Pancreas (tissue), 10 donors: ENCODE data around the gene ZBTB25. TPM values are rescaled to one million over a fixed set of nuclear protein-coding genes. Genes with fewer than 3 reads are reported as not detected.

Experiments used
- ATAC-seq, 4 donors: fragments of 200-7000 bp; cut with Tn5 transposase; one replicate each; pipeline versions ENCODE4 v1.8.0 to v1.9.1; 2020; ENCODE audit warnings: mild to moderate bottlenecking in 4 of 4, moderate library complexity in 4 of 4
- DNase-seq, 6 donors: peaks; one replicate each; pipeline ENCODE4 v3.0.0-alpha.2; 2020
- FAIRE-seq: peaks from 2 replicates; lab custom pipeline; 2012; peaks lifted over from hg19 to GRCh38; lab: Jason Lieb, UNC
- H3K27ac ChIP-seq, 4 donors: fragments of 200-600 bp; sonication (generic); 1 replicate in 3 of 4; 2 replicates in 1 of 4; pipeline versions ENCODE4 v1.5.0 to v1.8.0; 2020
- H3K27me3 ChIP-seq, 4 donors: fragments of 200-600 bp; one replicate each; pipeline ENCODE4 v1.8.0; 2021
- H3K36me3 ChIP-seq, 3 donors: fragments of 200-600 bp; sonication (generic) in 1 of 3; one replicate each; pipeline versions ENCODE4 v1.5.0 to v1.8.0; 2020 to 2021
- H3K4me1 ChIP-seq, 3 donors: fragments of 200-600 bp; one replicate each; pipeline ENCODE4 v1.8.0; 2021
- H3K4me3 ChIP-seq, 4 donors: fragments of 200-600 bp; sonication (generic) in 2 of 4; one replicate each; pipeline versions ENCODE4 v1.5.0 to v1.8.0; 2020 to 2021
- H3K9me3 ChIP-seq, 4 donors: fragments of 200-600 bp; one replicate each; pipeline ENCODE4 v1.8.0; 2021
- WGBS, 2 donors: extraction: QIAGEN DNeasy Blood & Tissue Kit; methylation state at CpG; one replicate each; pipeline ENCODE4 v1.1.7; 2013; 5-methylcytosine and 5-hydroxymethylcytosine counted together
- intact Hi-C, 3 donors: fragments of 100-400 bp; cut with DNase I; formaldehyde crosslinking; loops; one replicate each; pipeline versions ENCODE4 v1.11.1 to v1.14.2; 2022
- polyA plus RNA-seq, 2 donors: library from polyadenylated mRNA; stranded (reverse); fragments of 200-250 nt; gene quantifications; one replicate each; pipeline ENCODE4 v1.2.3, GENCODE V29; 2013
- total RNA-seq, 6 donors: library from RNA; stranded (reverse); fragmentation: NEBNext Ultra II Directional in 4 of 6; extraction: Animal tissue kit (Norgen Biotek cat#: 25700) in 4 of 6; gene quantifications; one replicate each; pipeline versions ENCODE4 v1.2.1 to v1.2.4, GENCODE V29; 2021 to 2023
- TF ChIP-seq, protein P1 (sequence below), 4 donors: fragments of 200-600 bp; sonication (generic) in 3 of 4; IDR thresholded peaks; one replicate each; pipeline versions ENCODE4 v1.5.0 to v1.8.0; 2021; ENCODE audit warnings: antibody characterized with exemption in 4 of 4
- donor health status: healthy with polysubstance abuse.
- donor health status: DM: no; HTN: no; CAD: no; lungs with moderate emphysema.
- donor health status: DM: no; HTN: no; CAD: no.
- donor health status: control.
- donor health status: control.
- donor health status: Bipolar disorder and iron deficiency.
- donor health status: DM: yes; HTN: yes; CAD: no.
- donor health status: DM: no; HTN: no; CAD: no.
- donor health status: DM: no; HTN: no; CAD: no.
- donor health status: DM: yes; HTN: yes; CAD: no.

ZBTB25 gene
- total and polyA plus RNA-seq, 8 donors, result 2.9 to 8.1 (median 5.6) TPM

DNA sequence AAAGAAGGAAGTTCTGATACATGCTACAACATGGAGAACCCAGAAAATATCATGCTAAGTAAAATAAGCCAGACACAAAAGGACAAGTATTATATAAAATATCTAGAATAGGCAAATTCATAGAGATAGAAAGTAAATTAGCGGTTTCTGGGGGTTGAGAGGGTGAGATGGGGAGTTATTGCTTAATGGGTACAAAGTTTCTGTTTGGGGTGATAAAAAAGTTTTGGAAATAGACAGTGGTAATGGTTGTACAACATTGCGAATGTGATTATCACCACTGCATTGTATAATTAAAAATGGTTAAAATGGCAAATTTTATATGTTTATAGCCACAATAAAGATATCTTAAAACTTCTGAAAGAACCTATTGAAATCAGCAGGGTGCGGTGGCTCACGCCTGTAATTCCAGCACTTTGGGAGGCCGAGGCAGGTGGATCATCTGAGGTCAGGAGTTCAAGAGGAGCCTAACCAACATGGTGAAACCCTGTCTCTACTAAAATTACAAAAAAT lies 15.0 kb downstream of the ZBTB25 start:
- FAIRE-seq (no peak), ATAC-seq (no peak), DNase-seq (no peak)
- WGBS, 2 donors, result 78 to 87% methylated on average over 5 of the region's 5 CpGs
- H3K36me3 ChIP-seq, result peaks cover 0 to 16% (median 0%) of the 10 kb centered on the region in 3 donors
- H3K4me3 ChIP-seq, result no peak overlapping the region
- no peaks in the 10 kb centered on the region for H3K9me3 ChIP-seq
- TF ChIP-seq, protein P1, sequence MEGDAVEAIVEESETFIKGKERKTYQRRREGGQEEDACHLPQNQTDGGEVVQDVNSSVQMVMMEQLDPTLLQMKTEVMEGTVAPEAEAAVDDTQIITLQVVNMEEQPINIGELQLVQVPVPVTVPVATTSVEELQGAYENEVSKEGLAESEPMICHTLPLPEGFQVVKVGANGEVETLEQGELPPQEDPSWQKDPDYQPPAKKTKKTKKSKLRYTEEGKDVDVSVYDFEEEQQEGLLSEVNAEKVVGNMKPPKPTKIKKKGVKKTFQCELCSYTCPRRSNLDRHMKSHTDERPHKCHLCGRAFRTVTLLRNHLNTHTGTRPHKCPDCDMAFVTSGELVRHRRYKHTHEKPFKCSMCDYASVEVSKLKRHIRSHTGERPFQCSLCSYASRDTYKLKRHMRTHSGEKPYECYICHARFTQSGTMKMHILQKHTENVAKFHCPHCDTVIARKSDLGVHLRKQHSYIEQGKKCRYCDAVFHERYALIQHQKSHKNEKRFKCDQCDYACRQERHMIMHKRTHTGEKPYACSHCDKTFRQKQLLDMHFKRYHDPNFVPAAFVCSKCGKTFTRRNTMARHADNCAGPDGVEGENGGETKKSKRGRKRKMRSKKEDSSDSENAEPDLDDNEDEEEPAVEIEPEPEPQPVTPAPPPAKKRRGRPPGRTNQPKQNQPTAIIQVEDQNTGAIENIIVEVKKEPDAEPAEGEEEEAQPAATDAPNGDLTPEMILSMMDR (IDR thresholded peaks at IDR 0.05), result no peak
- no peak overlapping the region for H3K27ac ChIP-seq
- intact Hi-C loops, result no loop called here
- no peaks in the 10 kb centered on the region for H3K4me1 ChIP-seq
- no peaks in the 10 kb centered on the region for H3K27me3 ChIP-seq

DNA sequence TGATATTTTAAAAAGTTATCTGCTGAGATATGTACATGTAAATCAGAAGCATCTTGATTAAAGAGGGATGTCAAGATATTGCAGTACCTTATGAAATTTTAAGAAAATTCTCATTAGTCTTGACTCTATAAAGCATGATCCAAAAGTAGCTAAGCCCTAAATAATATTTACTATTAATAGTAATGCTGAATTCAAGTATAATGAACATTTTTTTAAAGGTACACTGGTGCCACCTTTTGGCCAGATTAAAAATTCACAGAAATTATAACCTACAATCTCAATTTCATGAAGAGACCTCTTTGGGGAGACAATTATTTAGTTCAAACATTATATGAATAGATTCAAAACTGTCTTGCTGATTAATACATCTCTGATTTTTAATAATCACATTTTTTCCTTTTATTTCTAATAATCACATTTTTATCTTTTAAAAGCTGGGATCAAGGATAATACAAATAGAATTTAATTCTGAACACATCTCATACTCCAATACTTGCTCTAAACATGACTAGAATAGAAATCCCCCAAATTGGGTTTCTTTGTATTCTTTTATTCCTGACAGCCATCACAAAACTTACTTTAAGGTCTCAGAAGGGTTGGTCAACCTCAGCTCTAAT lies 24.9 kb downstream of the ZBTB25 start:
- Histone ChIP-seq H3K9me3 (no peaks in the 10 kb centered on the region), H3K4me1 (no peaks in the 10 kb centered on the region), H3K27ac (no peak overlapping the region), H3K36me3 (no peaks in the 10 kb centered on the region), H3K27me3 (no peaks in the 10 kb centered on the region), H3K4me3 (no peak overlapping the region)
- TF ChIP-seq, protein P1 (IDR thresholded peaks at IDR 0.05), result peak in 2 of 4 donors; percentile 14 to 21
- intact Hi-C loops, result no loop called here
- ATAC-seq (peak in 3 of 4 donors; percentile 34 to 54 (median 50)), FAIRE-seq (peak; percentile 96), DNase-seq (no peak)

DNA sequence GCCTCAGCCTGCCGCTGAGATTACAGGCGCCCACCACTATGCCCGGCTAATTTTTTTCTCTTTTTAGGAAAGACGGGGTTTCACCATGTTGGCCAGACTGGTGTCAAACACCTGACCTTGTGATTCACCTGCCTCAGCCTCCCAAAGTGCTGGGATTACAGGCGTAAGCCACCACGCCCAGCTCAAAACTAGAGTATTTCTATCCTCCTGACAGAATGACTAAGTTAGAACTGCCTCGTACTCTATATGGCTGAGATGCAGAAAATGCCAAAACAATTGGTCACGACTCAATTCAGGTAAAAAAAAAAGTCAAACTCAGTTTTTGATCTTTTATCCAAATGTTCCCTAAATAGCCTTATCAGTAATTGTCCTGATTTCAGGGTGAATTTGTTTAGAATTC lies 27.2 kb downstream of the ZBTB25 start:
- intact Hi-C loops, result no loop called here
- FAIRE-seq (no peak), DNase-seq (no peak), ATAC-seq (no peak)
- Histone ChIP-seq H3K9me3 (no peaks in the 10 kb centered on the region), H3K27ac (no peak overlapping the region), H3K4me1 (no peaks in the 10 kb centered on the region), H3K4me3 (no peak overlapping the region), H3K27me3 (no peaks in the 10 kb centered on the region), H3K36me3 (no peaks in the 10 kb centered on the region)
- TF ChIP-seq, protein P1 (IDR thresholded peaks at IDR 0.05), result no peak
- 88 to 95% methylated on average over 8 of the region's 8 CpGs for WGBS, 2 donors

DNA sequence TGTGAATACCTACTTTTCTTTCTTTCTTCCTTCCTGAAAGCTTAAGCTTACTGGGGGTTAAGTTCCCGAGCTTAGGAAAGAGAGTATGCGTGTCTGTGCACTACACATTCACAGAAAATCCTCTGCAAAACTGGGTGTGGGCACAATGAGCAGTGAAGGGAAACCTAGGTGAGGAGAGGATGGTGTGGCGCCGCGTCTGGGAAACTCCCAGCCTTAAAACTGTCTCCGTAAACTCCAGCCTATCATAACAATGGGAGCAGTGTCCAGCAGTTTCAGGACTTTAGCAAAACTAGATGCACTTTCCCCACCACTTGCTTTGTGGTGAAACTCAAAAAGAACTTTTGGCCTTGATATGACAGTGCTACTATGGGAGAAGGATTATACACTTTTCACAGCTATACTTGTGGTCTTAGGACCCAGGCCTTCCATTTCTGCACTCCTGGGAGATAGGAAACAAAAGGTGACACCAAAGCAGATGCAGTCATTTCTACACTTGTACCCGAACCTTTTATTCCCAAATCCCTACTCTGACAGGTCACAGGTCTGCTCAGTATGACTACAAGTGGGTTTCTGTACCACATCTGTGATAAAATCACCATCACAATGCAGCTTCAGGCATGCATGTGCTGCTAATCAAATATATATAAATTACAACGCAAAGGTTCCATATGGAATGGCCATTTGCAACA lies 27.9 kb downstream of the ZBTB25 start:
- 89 to 91% methylated on average over 8 of the region's 8 CpGs for WGBS, 2 donors
- TF ChIP-seq, protein P1 (IDR thresholded peaks at IDR 0.05), result no peak
- intact Hi-C loops, result no loop called here

DNA sequence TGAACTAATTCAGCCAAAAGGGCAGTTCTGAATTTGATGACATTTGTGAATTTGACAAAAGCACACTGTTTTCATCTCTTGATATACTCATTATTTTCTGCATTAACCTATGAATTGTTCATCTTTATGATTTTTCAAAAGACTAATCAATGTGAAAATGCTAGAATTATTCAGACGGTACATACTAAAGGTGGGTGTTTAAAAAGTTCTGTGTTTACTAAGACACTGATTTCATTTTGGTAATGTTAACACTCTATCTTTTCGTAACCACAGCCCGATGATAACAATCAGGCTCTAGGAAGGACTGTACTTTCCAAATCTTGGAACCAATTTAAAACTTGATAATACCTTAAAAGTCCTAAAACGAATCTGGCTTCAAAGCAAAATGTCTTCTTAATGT lies 28.9 kb downstream of the ZBTB25 start:
- Histone ChIP-seq H3K27me3 (no peaks in the 10 kb centered on the region), H3K27ac (no peak overlapping the region), H3K9me3 (no peaks in the 10 kb centered on the region), H3K4me3 (no peak overlapping the region), H3K4me1 (no peaks in the 10 kb centered on the region), H3K36me3 (no peaks in the 10 kb centered on the region)
- ATAC-seq, result no peak
- no peak for DNase-seq
- TF ChIP-seq, protein P1 (IDR thresholded peaks at IDR 0.05), result no peak
- no peak for FAIRE-seq
- 67% methylated on average over 4 of the region's 4 CpGs for WGBS, 2 donors
- intact Hi-C loops, result no loop called here

More for the DNA sequence above, 27.9 kb downstream of the ZBTB25 start:
- no peaks in the 10 kb centered on the region for H3K9me3 ChIP-seq
- DNase-seq (no peak), ATAC-seq (no peak), FAIRE-seq (no peak)
- no peaks in the 10 kb centered on the region for H3K4me1 ChIP-seq
- H3K27me3 ChIP-seq, result no peaks in the 10 kb centered on the region
- H3K4me3 ChIP-seq, result no peak overlapping the region
- H3K36me3 ChIP-seq, result no peaks in the 10 kb centered on the region
- H3K27ac ChIP-seq, result no peak overlapping the region
